DND-41 (cell line): ENCODE measurements around the gene ALG12.

Source experiments
- ATAC-seq: fragments of 200-7000 bp; cut with Tn5 transposase; 3 replicates; pipeline ENCODE4 v1.9.1; 2021; ENCODE audit warnings: low read depth; ENCODE audit not compliant: insufficient read depth
- DNase-seq: peaks from one replicate; pipeline ENCODE4 v3.0.0-alpha.2; 2020
- H2AFZ ChIP-seq: 2 replicates; pipeline ENCODE4 v1.6.0; 2012; ENCODE audit warnings: low read depth, low read length
- H3K27ac ChIP-seq: 2 replicates; pipeline ENCODE4 v1.5.1; 2012; ENCODE audit warnings: low read length, inconsistent platforms
- H3K27me3 ChIP-seq: fragments of 200-600 bp; sonication (generic); 2 replicates; pipeline ENCODE4 v1.6.0; 2012; ENCODE audit warnings: low read length, mild to moderate bottlenecking, inconsistent platforms; ENCODE audit not compliant: insufficient read depth, poor library complexity
- H3K36me3 ChIP-seq: 2 replicates; pipeline ENCODE4 v1.5.1; 2012; ENCODE audit warnings: low read length, inconsistent platforms; ENCODE audit not compliant: insufficient read depth
- H3K4me1 ChIP-seq: 2 replicates; pipeline ENCODE4 v1.5.1; 2012; ENCODE audit warnings: mild to moderate bottlenecking, low read length; ENCODE audit not compliant: insufficient read depth
- H3K4me2 ChIP-seq: 2 replicates; pipeline ENCODE4 v1.6.0; 2012; ENCODE audit warnings: mild to moderate bottlenecking, moderate library complexity, low read length, inconsistent platforms; ENCODE audit not compliant: insufficient read depth
- H3K4me3 ChIP-seq, 2 experiments: fragments of 200-600 bp in 1 of 2; shearing (Covaris generic) in 1 of 2; 2 replicates each; pipeline ENCODE4 v1.5.1; 2012 to 2016; ENCODE audit warnings: inconsistent platforms in 2 of 2, low read length in 2 of 2, mild to moderate bottlenecking in 2 of 2, low read depth in 1 of 2, moderate library complexity in 1 of 2
- H3K79me2 ChIP-seq: 2 replicates; pipeline ENCODE4 v1.6.0; 2012; ENCODE audit warnings: low read length, inconsistent platforms; ENCODE audit not compliant: insufficient read depth
- H3K9ac ChIP-seq: 2 replicates; pipeline ENCODE4 v1.6.0; 2012; ENCODE audit warnings: low read depth, mild to moderate bottlenecking, inconsistent platforms, low read length, moderate library complexity
- H3K9me3 ChIP-seq: 2 replicates; pipeline ENCODE4 v1.5.1; 2012; ENCODE audit warnings: low read length, moderate library complexity, mild to moderate bottlenecking, inconsistent platforms; ENCODE audit not compliant: insufficient read depth, severe bottlenecking
- H4K20me1 ChIP-seq: 2 replicates; pipeline ENCODE4 v1.6.0; 2012; ENCODE audit warnings: low read length; ENCODE audit not compliant: insufficient read depth
- CTCF ChIP-seq: IDR thresholded peaks from 2 replicates; pipeline ENCODE4 v1.5.1; 2012; ENCODE audit warnings: borderline replicate concordance, low read length, moderate library complexity, mild to moderate bottlenecking; ENCODE audit not compliant: poor library complexity, severe bottlenecking; ENCODE audit errors: extremely low read depth
- EZH2 ChIP-seq: IDR thresholded peaks from 3 replicates; pipeline ENCODE4 v1.6.1; 2012; ENCODE audit warnings: borderline replicate concordance, low read depth, mild to moderate bottlenecking, moderate library complexity, low read length, inconsistent platforms; ENCODE audit not compliant: severe bottlenecking

ALG12 gene

DNA sequence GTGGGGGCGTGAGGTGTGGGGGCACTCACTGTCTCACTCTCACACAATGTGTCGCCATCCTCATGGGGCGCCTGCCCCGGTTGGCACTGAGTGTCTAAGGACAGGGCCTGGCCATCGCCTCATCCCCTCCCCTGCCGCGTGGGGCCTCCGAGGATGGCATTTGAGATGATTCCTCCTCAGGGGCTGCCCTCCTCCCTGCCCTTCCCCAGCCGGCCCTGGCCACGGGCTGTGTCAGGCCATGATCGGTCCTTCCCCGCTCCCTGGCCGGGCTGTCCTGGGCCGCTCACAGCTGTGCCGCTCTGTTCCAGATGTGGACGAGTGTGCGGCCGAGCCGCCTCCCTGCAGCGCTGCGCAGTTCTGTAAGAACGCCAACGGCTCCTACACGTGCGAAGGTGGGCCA, 4.7 kb upstream of the ALG12 start:
- ATAC-seq = no peak
- H3K4me3 ChIP-seq = no peak overlapping the region
- no peaks in the 10 kb centered on the region for H3K27me3 ChIP-seq
- H3K36me3 ChIP-seq = peaks cover 13% of the 10 kb centered on the region
- H3K79me2 ChIP-seq = peaks cover 4% of the 10 kb centered on the region
- TF ChIP-seq EZH2 = no peak
- TF ChIP-seq CTCF = no peak
- H4K20me1 ChIP-seq = no peaks in the 10 kb centered on the region; the same call in 1 of the 2 replicates
- H2AFZ ChIP-seq = no peak overlapping the region
- H3K27ac ChIP-seq = no peak overlapping the region
- H3K4me2 ChIP-seq = no peak overlapping the region
- H3K9ac ChIP-seq = no peak overlapping the region
- no peaks in the 10 kb centered on the region for H3K9me3 ChIP-seq
- DNase-seq = no peak
- H3K4me1 ChIP-seq = peaks cover 23% of the 10 kb centered on the region

DNA sequence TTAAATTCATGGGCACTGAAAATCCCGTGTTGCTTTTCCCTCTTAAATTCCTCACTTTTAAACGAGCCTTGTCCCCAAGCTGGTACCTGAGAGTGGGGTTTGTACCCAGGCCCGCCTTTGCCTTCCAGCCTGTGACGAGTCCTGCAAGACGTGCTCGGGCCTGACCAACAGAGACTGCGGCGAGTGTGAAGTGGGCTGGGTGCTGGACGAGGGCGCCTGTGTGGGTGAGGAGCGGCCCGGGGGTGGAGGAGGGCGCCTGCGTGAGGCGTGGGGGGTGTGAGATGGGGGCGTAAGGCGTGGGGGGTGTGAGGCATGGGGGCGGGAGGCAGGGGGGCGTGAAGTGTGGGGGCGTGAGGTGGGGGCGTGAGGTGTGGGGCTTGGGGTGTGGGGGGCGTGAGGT, 4.2 kb upstream of the ALG12 start:
- Histone ChIP-seq H3K4me2 (no peak overlapping the region), H3K9me3 (no peaks in the 10 kb centered on the region), H3K27me3 (no peaks in the 10 kb centered on the region), H2AFZ (no peak overlapping the region), H3K9ac (no peak overlapping the region), H3K4me1 (peaks cover 25% of the 10 kb centered on the region), H4K20me1 (no peaks in the 10 kb centered on the region; the same call in 1 of the 2 replicates), H3K4me3 (no peak overlapping the region), H3K36me3 (peaks cover 13% of the 10 kb centered on the region), H3K27ac (no peak overlapping the region), H3K79me2 (peaks cover 9% of the 10 kb centered on the region)
- DNase-seq (no peak), ATAC-seq (no peak)
- no peak for TF ChIP-seq CTCF
- no peak for TF ChIP-seq EZH2

DNA sequence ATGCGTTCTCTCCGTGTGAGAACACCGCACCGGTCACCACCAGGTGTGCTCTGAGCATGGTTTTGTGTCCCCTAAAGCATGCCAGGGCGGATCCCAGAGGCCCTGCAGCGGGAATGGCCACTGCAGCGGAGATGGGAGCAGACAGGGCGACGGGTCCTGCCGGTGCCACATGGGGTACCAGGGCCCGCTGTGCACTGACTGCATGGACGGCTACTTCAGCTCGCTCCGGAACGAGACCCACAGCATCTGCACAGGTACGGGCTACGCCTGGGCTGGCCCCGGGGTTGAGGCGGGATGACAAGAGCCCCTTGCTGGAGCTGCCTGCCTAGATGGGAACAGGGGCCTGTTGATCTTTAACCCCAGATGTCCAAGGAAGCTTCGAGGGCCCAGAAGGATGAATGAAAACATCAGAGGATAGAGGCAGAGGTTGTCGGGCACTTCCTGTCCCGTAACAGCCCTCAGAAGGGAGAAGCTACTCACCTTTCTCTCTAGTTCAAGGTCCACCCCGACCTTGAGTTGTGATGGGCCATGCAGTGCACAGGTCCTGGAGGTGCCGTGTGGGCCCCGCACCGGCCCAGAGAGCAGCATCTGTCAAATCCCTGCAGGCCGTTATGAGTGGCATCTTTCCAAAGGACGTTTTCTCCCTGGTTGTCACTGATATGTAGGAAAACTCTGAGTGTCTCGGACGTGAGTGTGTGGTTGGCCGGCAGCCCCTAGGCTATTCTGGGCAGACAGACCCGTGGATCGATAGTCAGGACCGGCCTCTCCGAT, 3.5 kb upstream of the ALG12 start:
- TF ChIP-seq EZH2 = no peak
- no peak for TF ChIP-seq CTCF
- Histone ChIP-seq H3K4me2 (no peak overlapping the region), H3K27me3 (no peaks in the 10 kb centered on the region), H3K4me1 (peaks cover 33% of the 10 kb centered on the region), H3K4me3 (no peak overlapping the region), H3K36me3 (peaks cover 13% of the 10 kb centered on the region), H2AFZ (no peak overlapping the region), H3K27ac (no peak overlapping the region), H4K20me1 (no peaks in the 10 kb centered on the region; the same call in 1 of the 2 replicates), H3K9me3 (no peaks in the 10 kb centered on the region), H3K9ac (no peak overlapping the region), H3K79me2 (peaks cover 17% of the 10 kb centered on the region)
- no peak for ATAC-seq
- DNase-seq = no peak
